ENCODE measurements around the gene ZER1.
"Not testable (repeated sequence)": the region's sequence is repeated elsewhere in the genome, so short reads cannot be mapped to it uniquely, and the experiment has no call there.

Gene ZER1

DNA sequence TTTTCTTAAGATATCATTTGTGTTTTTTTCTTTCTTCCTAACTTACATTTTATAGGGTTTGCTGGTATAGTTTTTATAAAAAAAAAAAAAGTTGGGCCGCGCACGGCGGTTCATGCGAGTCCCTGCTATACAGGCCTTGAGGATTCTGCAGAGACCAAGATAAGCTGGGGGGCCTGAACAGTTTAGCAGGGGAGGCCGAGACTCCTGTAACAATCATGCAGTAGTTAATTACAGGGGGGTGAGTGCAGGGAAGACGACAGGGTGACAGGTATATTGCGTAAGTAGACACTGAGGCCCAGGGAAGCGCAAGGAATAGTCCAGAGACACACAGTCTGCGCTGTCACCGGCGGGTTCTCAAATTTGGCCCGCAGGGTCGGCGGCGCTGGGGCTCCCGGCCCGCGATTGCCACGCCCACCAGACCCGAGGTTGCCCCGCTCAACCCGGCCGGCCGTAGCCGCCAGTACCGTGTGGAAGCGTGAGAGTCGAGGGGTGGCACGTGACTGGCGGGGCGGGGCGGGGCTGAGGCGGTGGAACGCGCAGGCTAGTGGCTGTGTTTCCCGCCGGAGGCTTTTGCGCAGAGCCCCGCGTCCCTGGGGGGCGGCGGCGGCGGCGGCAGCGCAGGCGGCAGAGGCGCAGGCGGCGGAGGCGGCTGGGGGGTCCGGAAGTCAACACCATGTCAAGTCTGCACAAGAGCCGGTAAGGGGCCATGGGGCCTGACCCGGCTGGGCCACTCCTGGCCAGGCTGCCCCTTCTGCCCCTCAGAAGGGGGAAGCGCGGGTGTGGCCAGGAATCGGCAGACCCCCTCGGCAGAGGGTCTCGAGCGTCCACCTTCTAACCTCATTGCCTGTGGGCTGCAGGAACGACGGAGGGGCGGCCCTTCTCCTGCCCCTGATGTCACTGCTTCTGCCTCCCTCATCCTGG is 15.2 kb upstream of the ZER1 start, which contains the start of gene TBC1D13:
TSS of gene TBC1D13 (plus strand) at position 573 of the 921 bp plus-strand sequence. CDS start at position 674, 101 bp downstream.
- peak; percentile 92 for DNase-seq

DNA sequence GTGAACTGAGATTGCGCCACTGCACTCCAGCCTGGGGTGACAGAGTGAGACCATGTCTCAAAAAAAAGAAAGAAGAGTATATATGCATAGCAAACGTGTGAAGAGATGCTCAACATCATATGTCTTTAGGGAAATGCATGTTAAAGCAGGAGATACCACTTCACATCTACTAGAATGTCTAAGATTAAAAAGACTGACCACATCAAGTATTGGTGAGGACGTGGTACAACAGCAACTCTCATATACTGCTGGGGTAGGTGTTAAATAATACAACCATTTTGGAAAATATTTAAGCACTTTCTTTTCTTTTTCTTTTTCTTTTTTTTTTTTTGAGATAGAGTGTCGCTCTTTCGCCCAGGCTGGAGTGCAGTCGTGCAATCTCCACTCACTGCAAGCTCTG is 13.7 kb upstream of the ZER1 start:
- DNase-seq: no peak

DNA sequence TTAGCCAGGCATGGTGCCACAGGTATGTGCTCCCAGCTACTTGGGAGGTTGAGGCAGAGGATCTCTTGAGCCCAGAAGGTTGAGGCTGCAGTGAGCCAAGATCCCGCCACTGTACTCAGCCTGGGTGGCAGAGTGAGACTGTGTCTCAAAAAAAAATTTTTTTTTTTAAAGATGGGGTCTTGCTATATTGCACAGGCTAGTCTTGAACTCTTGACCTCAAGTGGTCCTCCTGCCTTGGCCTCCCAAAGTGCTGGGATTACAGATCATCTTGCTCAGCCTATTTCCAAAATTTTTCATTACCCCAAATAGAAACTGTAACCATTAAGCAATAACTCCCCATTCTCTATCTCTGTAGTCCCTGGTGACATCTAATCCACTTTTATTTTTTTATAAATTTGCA is 10.9 kb upstream of the ZER1 start:
- no peak for DNase-seq

DNA sequence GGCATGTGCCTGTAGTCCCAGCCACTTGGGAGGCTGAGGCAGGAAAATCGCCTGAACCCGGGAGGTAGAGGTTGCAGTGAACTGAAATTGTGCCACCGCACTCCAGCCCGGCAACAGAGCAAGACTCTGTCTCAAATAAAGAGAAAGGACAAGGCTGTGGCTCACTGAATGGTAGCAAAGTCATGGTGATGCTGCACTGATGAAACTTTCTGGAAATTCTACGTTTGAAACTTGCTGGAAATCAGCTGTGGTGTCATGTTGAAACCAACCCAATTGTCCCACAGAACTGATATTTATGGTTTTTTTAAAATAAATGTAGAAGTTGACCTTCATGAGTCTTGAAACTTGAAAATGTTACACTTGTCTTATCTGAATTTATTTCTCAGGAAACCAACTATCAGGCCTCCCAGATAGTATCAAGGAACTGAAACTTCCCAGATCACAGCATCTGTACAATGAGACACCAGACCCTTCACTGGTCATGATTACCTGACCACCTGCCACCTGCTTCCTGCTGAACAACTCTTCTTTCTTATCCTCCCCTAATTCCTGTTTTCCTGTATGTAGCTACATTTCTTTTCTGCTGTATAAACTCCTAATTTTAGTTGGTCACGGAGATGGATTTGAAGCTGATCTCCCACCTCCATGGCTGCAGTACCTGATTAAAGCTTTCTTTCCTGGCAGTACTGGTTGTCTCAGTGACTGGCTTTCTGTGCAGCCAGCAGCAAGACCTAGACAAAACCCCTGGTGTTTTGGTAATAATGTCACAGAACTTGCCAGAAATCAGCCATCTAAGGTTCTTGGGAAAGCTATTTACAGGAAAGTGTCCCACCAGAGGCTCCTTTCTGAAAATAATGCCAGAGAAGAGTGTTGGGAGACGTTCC is 9.7 kb upstream of the ZER1 start:
- DNase-seq: no peak

DNA sequence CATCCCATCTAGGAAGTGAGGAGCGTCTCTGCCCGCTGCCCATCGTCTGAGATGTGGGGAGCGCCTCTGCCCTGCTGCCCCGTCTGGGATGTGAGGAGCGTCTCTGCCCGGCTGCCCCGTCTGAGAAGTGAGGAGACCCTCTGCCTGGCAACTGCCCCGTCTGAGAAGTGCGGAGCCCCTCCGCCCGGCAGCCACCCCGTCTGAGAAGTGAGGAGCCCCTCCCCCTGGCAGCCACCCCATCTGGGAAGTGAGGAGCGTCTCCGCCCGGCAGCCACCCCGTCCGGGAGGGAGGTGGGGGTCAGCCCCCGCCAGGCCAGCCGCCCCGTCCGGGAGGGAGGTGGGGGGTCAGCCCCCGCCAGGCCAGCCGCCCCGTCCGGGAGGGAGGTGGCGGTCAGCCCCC is 8.4 kb upstream of the ZER1 start:
- not testable (repeated sequence) for DNase-seq

DNA sequence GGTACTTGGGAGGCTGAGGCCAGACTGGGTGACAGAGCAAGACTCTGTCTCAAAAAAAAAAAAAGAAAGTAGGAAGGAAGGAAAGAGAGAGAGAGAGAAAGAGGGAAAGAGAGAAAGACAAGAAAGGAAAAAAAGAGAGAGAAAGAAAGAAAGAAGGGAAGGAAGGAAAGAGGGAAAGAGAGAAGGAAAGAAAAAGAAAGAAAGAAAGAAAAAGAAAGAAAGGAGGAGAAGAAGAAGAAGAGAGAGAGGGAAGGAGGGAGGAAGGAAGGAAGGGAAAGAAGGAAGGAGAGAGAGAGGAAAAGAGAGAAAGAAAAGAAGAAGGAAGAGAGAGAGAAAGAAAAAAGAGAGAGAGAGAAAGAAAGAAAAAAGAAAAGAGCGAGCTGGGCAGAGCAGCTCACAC is 3.1 kb upstream of the ZER1 start:
- DNase-seq: no peak

DNA sequence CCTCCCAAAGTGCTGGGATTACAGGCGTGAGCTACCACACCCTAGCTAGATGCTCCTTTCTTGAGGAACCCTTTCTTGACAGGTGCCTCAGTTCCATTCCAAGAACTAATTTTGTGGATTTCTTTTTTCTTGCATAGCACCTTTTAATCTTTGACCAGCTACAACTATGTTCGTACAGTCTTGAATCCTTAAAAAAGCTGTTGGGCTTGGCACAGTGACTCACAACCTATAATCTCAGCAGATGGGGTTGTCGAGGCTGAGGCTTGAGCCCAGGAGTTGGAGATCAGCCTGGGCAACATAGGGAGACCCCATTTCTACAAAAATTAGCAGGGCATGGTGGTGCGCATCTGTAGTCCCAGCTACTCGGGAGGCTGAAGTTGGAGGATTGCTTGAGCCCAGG is 1.3 kb upstream of the ZER1 start:
- DNase-seq: no peak

DNA sequence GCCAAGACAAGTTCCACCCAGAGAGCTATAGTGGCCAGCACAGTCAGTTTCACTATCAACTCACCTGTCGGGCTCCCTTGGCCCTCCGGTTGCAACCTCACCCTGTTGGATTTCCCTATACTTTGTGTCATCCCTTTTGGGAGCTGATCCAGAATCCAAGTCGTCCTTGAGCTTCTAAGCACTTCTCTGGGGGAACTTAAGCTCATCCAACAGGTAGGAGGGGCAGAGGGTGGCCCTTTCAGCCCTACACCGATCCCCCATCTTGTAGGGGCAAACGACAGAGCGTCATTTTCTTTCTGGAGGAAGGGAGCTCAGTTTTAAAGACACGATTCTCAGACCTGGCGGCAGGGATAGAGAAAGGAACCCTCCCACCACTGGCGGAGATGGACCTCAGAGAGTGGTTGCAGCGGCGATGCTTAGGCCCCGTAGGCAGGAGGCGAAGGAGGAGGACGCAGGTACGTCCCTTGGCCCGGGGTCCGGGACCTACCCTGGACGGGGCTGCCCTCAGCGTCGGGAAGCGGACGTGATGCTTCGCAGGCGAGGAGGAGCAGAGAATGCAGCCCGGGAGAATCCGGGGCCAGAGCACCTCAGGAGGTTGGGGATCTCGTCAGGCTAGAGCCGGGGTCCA is 519 bp downstream of the ZER1 start:
- DNase-seq: peak; percentile 30

DNA sequence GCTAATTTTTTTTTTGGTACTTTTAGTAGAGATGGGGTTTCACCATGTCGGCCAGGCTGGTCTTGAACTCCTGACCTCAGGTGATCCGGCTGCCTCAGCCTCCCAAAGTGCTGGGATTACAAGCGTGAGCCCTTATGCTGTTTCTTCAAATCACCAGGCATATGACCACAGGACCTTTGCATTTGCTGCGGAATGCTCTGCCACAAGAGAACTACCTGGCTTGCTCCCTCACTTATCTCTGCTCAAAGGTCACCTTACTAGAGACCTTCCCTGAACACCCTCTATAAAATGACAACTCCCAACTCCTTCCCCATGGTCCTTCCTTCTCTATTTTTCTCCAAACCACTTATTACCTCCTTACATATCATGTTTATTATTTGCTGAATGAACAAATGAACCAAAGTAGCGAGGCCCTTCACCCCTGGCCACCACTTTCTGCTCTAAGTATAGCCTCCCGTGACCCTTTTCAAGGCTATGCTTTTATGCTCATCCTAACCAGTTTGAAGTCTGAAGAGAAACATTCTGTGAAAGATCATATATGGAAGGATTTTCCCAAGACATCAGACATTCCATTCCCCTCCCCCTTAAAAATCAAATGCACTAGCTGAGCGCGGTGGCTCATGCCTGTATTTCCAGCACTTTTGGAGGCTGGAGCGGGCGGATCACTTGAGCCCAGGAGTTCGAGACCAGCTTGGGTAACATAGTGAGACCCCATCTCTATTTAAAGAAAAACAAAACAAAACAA is 1.3 kb downstream of the ZER1 start:
- DNase-seq: no peak

DNA sequence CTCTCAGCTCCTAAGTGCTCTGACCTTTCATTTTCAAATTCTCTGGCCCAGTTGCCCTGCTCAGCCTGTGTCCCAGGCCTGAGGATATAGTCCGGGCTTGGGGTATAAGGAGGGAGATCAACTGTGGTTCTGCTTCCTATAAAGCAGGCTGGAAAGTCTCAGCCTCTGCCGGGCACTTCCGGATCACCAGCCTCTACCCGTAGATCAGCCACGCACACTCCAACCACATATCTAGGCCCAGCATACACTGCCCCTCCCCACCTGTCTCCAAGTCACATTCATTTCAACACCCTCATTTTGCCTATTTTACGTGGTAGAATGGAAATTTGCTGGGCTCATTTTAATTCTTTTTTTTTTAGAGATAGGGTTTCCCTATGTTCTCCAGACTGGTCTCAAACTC is 3.1 kb downstream of the ZER1 start:
- peak; percentile 53 for DNase-seq

DNA sequence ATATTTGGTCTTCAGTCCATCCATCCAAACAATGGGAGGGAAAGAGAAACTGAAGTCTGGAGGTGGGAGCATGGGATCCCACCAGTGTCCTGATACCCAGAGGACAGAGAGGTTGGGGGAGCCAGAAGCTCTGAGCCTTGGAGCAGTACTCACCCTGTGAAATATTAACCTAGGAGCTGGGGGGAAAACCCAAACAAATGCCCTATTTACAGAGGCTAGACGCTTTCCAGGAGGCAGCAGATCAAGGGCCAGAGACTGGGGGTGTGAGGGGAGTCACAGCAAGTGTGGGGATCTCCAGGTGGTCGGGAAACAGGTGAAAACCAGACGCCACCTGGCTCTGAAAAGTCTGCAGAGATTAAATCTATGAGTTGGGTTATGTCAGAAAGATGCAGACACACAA is 6.2 kb downstream of the ZER1 start:
- DNase-seq: no peak

DNA sequence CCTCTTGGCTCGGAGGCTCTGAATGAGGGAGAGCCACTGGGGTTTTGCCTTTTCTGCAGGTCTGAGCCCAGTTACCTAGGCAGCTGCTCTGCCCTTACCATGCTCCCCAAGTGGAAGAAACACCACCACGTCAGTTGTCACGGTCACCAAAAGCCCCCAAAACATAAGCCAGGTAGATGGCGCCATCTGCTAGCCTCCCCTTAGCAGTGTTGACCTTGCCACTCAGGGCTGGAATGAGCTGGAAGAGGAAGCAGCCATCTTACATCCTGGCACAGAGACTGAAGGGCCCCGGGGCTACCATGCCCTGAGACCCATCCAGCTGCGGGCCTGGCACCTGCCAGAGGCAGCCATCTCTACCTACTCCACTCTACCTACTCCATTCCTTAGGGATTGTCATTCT is 7.4 kb downstream of the ZER1 start:
- DNase-seq: peak; percentile 44

DNA sequence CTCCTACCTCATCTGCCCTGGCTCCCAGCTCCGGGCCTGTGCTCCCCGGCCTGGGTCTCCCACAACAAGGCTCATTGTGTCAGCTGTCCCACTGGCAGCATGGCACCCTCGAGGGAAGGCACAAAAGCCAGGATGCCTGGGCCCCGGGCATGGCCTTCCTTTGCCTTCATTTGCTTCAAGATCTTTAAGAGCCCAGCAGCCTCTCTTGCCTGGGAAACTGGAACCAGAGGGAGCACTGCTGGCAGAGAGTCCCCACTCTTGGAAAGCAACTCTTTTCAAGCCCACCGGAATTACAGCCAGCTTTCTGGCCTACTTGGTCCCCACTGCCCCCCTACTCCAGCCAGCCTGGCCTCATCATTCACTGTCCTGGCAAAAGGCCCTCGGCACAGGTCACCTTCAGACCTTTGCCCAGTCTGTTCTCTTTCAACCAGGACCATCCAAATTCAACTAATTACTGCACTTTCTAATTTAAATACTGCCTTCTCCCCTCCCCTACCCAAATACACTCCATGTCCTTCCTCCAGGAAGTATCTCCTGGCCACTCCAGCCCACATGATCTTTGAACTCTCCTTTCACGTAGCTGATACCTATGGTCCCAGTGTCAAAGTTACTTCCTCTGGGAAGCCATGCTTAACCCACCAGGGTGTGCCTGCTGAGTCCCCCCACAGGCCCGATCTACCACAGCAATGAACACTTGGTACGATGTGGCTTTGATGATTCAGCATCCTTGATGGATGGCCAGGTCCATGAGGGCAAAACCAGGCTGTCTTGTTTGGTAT is 8.9 kb downstream of the ZER1 start:
- peak; percentile 44 for DNase-seq

DNA sequence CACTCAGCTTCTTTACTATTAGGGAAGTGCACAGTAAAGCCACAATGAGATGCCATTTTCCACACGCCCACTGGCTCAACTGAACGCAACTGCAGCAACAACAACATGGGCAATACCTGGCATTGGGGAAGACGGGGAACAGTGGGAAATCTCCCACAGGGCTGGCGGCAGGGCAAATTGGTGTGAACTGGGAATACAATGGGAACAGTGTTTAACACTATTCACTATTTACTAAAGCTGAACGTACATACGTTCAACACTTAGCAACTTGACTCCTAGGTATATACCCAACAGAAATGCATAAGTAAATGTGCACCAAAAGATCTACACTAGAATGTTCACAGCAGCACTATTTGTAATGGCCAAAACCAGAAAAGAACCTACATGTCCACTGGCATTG is 14.1 kb downstream of the ZER1 start:
- DNase-seq: peak; percentile 18

DNA sequence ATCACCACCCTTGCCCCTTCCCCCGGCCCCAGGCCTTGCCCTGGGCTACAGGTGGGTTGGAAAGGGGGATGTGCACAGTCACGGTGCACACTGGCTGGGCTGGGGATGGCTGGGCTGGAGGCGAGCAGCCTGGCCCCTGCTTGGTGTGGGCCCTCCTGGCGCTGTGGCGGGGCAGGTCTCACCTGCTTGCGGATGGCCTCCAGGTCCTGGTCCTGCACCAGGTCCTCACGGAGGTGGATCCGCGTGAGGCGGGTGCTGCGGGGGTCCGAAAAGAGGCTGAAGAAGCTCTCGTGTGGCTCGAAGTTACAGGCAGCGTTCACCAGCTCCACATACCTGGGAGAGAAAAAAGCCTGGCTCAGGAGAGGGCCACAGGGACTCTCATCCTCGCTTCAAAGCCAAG is 18.1 kb downstream of the ZER1 start:
- no peak for DNase-seq

DNA sequence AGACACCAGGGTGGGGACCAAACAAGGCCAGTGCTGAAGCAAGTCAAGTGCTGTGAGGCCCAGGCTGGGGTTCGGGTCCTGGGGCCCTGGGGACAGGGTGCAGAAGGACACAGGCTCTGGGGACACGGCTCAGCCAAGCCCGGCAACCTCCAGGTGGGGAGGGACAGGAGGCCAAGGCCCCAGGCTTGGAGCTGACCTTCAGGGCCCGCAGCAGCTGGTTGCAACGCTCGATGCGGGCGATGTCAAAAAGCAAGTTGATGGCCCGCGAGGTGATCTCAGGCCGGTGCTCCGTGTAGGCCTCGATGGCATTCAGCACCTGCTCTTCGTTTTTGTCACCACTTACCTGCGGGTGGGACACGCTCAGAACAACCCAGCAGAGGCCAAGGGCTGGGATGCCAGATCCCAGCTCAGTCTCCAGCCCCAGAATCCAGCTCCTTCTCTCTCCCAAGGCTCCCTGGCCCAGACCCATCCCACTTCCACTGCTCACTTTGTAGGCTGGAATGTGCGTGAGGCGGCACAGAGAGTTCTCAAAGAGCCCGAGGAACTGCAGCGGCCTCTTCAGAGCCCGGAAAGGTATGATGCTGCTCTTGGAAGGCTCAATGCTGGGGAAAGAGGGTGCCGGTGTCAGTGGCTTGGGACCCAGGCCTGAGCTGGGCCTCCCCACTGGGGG is 20.7 kb downstream of the ZER1 start:
- peak; percentile 0 for DNase-seq

DNA sequence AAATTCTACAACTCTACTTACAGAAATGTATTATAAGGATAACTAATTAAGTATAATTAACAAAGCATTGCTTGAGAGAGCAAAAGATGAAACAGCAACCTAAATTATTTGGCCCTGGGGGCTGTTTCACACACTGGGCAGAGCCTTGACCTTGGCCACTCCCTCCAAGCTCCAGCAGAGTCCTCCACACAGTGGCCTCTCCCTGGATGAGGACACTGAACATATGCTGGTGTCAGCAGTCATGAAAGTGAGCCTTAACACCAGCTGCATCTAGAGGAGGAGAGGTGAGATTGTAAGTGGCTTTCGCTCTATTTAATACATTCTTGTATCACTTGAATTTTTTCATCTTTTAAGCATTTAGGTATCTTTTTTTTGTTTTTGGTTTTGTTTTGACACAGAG is 24.5 kb downstream of the ZER1 start:
- peak; percentile 0 for DNase-seq

DNA sequence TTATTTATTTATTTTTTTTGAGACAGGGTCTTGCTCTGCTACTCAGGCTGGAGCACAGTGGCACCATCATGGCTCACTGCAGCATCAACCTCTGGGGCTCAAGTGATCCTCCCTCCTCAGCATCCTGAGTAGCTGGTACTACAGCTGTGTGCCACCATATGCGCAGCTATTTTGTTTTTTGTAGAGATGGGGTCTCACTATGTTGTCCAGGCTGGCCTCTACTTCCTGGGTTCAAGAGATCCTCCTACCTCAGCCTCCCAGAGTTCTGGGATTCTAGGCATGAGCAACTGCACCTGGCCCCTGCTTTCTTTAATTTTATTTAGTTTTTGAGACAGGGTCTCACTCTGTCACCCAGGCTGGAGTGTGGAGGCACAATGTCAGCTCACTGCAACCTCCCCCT is 28.3 kb downstream of the ZER1 start:
- no peak for DNase-seq

DNA sequence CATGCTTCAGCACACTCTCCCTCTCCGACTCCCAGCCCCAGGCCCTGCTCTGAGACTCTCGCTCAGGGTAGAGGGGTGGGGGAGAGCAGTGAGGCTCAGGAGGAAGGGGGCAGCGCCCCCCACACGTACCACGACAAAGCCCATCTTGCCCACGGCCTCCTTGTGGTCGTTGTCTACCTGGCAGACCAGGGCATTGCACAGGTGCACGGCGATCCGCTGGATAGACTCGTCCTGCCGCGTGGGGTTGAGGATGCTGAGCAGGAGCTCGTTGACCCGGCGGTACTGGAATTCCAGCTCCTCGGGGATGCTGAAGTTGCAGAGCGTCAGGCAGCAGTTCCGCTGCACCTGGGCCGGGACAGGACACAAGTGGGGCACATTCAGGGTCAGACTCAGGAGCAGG is 29.3 kb downstream of the ZER1 start:
- no peak for DNase-seq

DNA sequence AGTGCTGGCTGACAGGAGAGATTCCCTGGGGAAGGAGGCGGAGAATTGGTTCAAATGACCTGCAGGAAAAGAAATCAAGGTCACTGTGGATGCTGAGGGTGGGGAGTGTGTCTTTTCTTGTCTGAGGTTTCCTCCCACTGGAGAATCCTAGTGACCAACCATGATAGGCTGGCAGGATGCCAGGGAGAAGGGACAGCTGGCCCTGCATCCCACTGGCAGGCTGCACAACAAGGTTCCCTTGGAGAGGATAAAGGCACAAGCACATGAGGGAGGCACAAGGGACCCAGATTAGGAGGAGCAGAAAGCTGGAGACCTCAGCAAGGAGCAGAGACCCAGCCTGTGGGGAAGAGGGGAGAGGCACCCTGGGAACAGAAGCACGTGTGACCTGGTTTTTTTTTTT is 36.4 kb downstream of the ZER1 start:
- no peak for DNase-seq

DNA sequence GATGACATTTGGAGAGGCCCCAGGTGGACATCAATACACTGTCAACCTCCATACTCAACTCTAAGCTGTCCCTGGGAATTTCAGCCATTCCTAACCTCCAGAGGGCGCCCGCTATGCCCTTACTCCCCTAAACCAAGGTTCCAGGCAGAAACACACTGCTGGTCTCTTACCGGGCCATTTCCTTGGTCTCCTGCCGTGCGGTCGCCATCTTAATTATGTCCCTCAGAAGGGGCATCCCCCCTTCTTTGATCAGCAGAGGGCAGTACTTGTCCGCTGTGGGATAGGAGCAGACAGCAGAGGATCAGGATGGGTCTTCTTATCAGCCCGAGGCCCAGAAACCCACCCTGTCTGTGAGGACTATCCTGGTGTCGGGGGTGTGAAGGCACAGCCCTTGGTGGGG is 38.5 kb downstream of the ZER1 start:
- DNase-seq: peak; percentile 91

Measured in hematopoietic multipotent progenitor cell treated with erythropoietin and hydrocortisone succinate and interleukin-3 and kit ligand, for 6 days (in vitro differentiated cells).